GM19328 (cell line): ENCODE measurements around the gene ZNRF2.
"Not testable (repeated sequence)": the region's sequence is repeated elsewhere in the genome, so short reads cannot be mapped to it uniquely, and the experiment has no call there.

Experiments
- ATAC-seq: cut with Tn5 transposase; IDR thresholded peaks from one replicate; pipeline ENCODE4 v1.9.1; 2021; ENCODE audit warnings: mild to moderate bottlenecking, moderate library complexity; ENCODE audit not compliant: unreplicated experiment

ZNRF2 gene

DNA sequence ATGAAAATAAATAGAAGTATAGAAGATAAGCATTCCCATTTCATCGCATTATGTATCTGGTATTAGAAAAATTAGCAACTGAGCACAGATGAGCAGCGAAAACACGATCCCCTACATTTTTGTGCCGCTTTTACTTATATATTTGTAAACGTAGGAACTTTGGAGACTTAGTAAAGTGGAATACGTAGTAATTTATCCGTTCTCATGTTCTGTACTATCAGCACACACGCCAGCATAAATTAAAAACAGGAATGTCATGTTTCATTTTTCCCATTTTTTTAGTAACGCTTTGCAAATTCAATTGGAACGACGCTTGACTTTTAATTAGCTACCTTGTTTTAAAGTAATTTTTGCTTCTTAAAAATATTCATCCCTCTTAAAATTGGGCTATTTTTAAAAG is 2.4 kb downstream of the ZNRF2 start:
- no peak for ATAC-seq

- ATAC-seq: not testable (repeated sequence)
Observed at GRCh38 chr7:30287625-30288024, 3.2 kb downstream of the ZNRF2 start.

DNA sequence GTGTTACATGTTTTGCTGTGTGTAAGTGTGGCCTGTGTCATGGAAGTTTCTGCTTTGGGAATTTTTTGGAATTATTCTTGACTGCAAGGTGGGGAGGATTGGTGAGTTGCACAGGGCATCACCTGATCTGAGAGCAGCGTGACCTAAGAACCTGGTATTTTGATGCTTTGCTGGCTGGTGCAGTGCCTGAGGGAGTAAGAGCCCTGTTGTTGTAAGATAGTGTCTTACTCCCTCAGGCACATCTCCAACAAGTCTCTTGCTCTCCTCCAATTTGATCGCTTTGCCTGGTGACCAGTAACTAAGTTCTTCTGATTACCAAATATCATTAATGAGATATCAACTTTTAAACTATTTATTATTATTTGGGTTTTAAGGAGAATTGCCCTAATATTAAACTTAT is 5.2 kb downstream of the ZNRF2 start:
- not testable (repeated sequence) for ATAC-seq

DNA sequence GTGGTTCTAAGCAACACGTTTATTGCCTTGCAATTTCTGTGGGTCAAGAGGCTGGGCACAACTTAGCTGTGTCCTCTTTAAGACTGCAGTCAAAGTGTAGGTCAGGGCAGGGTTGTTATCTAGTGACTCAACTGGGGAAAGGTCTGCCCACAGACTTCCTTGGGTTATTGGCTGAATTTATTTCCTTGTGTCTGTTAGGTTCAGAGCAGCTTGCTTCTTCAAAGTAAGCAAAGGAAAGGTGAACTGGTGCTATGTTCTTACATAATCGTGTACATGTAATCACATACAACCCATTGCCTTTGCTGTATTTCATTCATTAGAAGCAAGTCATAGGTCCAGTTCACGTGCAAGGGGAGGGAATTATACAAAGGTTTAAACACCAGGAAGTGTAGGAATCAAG is 5.9 kb downstream of the ZNRF2 start:
- not testable (repeated sequence) for ATAC-seq

DNA sequence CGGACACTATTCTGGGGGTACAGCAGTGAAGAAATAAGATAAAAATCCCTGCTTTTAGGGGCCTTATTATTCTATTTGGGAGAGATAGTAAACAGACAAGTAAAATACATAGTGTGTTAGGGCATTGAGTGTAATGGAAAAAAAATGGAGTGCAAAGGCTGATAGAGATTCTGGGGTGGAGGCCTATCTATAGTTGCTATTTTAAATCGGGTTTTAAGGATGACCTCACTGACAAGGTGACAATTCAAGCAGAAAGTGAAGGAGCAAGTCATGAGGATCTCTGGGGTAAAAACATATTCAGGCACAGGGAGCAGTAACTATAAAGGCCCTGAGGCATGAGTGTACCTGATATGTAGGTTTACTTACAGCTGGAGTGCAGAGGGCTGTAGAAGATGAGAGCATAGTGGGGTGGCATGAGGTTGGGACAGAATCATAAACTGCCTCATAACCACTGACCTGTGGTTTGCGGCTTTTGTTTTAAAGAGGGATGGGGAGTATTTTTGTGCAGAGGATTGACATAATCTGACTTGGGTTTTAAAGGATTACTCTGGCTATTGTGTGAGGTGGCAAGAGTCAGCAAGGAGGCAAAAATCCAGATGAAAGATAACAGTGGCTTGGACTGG is 8.1 kb downstream of the ZNRF2 start:
- not testable (repeated sequence) for ATAC-seq

GRCh38 chr7:30296304-30296703 is 11.9 kb downstream of the ZNRF2 start:
- not testable (repeated sequence) for ATAC-seq

DNA sequence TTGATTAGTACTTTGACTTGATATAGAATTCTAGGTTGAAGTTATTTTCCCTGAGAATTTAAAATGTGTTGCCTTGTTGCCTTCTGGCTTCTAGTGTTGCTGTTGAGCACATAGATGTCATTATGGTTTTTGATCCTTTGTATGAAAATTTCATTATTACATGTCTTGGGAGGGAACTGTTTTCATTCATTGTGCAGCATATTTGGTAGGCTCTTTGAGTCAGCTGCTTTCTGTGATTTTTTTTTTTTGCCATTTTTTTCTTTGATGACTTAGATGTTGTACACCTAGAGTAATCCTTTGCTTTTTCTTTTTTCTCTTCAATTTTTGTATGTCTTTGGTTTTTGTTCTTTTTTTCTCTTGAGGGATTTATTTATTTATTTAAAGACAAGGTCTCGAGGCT is 13.1 kb downstream of the ZNRF2 start:
- not testable (repeated sequence) for ATAC-seq

DNA sequence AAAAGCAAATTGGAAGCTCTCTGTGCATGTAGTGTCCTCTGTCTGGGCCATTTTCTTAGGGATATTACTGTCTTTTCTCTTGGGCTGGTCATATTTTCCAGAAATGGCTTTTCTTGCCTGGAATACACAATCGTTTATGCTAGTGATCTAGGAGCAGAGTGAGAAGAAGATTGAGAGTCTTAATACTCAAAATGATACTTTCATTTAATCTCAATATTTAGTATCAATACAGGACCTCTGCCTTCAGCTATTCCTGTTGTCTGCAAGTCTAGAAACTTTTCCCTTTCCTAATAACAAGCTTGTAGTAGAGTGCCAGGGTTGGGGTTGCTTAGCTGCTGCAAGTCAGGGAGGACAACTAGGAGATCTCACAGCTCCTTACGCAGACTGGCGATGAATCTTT is 14.0 kb downstream of the ZNRF2 start:
- not testable (repeated sequence) for ATAC-seq

DNA sequence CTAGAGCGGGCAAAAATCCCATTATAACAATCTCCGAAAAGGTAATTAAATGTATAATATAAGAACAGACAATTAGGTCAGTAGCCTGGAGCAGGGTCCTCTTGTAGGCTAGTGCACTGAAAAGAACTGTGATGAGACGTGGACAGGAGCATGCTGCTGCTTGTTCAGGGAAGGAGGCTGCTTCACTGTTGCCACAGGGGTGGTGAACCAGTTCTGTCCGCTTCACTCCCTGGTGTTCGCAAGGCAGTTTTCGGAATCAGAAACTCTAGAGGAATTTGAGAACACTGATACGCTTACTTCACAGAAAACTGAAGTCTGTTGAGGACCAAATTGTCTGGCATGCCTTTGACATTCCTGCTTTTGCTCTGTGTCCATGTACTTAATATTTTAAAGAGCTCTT is 17.4 kb downstream of the ZNRF2 start:
- ATAC-seq: no peak

DNA sequence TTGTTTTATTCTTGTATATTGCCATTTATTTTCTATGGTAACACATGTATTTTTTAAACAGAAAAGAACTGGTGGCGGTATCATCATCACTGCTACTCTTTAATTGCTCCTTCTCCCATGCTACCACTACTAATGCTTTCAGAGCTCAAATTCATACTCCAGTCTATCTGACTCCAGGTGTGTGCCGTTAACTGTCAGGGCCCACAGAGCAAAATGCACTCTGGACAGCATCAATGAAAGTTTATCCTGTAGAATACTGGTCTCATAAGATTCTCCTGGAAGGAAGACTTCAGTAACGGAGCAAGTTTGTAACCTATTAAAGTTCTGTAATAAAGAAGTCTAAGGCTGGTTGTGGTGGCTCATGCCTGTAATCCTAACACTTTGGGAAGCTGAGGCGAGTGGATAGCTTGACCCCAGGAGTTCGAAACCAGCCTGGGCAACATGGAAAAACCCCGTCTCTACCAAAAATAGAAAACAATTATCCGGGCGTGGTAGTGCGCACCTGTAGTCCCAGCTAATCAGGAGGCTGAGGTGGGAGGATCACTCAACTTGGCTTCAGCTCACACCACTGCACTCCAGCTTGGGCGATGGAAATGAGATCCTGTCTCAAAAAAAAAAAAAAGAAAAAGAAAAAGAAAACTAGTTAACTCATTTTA is 18.4 kb downstream of the ZNRF2 start:
- no peak for ATAC-seq

- peak; percentile 64 for ATAC-seq
Observed at GRCh38 chr7:30303312-30304039, 19.1 kb downstream of the ZNRF2 start.

DNA sequence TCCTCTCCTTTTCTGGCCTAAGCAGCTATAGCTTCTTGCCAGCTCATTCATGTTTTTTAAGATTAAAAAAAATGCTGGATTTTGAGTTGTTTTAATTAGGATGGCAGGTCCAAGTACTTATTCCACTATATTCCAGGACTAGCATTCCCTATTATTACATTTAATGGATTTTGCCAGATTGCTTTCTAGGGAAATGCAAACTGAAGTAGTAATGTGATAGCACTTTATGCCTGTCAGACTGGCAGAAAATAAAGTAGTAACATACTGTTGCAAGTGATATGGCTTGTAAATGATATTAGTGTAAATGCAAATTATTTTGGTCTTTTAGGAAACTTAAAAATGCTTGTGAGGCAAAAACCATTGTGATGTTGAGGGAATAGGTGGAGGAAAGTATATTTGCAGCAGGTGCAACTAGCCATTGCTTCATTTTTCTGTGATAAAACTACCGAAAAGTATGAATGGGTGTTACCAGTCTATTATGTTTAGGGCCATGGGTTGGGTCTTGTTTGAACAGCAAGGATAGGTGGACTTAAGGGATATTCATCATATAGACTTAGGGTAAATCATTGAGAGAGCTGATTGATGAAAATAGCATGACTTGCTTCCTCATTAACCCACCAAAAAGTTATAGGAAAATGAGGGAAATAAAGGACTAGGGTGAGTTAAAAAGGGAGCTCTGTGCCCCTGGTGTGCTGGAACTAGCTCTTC is 19.9 kb downstream of the ZNRF2 start:
- ATAC-seq: no peak

GRCh38 chr7:30306976-30307375 is 22.6 kb downstream of the ZNRF2 start:
- ATAC-seq: no peak

- no peak for ATAC-seq
Observed at GRCh38 chr7:30308389-30308788, 24.0 kb downstream of the ZNRF2 start.

DNA sequence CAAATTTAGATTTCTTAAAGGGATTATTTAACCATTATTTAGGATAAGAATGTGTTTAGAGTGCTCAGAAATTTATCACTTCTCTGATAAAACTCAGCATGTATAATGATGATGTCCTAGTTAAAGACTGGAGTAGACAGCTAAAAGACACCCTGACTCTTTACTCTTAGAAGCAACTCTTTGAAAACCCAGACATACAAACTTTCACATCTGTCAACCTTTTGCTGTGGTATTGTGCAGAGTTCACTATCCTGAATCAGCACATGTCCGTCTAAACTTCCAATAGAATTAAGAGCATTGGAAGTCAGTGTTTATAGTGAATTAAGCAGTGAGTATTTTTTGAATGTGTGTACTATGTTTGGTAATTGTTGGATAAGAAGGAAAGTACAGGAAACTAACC is 24.9 kb downstream of the ZNRF2 start:
- no peak for ATAC-seq

DNA sequence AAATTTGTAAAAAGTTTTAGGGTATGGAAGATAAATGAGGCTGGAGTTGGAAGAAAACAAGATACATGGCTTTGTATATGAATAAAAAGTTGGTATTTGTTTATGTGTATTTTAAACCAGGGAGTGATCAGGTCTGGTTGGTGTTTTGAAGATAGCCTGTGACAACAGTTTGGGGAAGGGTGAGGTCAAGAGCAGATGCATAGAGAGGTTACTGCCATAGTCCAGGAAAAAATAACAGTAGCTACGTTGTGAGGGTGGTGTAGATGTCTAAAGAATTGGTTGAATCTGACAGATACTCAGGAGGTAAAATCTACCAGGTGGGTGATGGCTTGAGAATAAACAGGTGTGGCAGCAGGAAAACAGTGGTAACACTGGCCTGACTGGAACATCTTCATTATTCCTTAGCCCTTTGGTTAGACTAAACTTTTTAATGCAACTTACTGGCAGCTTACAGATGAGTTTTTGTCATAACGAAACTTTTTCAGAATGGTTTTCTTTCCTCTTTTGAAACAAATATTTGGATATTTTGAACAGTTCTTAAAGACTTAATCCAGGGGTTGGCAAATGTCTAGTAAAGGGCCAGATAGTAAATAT is 25.5 kb downstream of the ZNRF2 start:
- ATAC-seq: no peak

DNA sequence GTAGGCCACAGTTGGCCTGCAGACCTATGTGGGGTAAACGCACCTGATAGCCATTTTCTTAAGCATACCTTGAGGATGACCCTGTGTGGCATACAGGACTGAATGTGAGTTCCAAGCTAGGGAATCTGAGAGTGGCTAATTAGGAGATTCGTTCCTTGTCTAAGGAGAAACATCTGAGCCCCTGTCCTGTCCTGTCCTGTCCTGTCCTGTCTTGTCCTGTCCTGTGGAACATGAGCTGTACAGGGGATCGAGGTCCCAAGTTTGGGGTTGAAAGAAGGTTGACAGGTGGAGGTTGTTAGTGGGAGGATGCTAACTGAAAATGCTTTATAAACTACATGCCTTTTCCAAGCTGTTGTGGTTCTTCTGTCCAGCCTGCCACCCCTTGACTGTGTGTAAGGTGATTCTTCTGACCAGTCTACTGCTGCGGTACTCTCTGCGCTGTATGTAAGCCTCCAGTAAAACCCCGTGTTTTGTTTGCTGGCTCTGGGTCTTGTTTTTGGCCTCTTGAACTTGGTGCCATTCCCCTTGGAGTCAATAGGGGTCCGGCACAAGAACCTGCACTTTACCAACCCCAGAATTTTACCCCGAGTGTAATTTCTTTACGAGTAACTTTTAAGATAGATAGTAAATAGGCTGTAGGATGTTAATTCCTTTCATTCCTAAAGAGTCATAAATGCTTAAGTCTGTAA is 26.4 kb downstream of the ZNRF2 start:
- no peak for ATAC-seq

GRCh38 chr7:30312178-30312577 is 27.8 kb downstream of the ZNRF2 start:
- ATAC-seq: no peak

GRCh38 chr7:30313348-30313747 is 29.0 kb downstream of the ZNRF2 start:
- ATAC-seq: no peak

GRCh38 chr7:30313793-30314192 is 29.4 kb downstream of the ZNRF2 start:
- no peak for ATAC-seq

DNA sequence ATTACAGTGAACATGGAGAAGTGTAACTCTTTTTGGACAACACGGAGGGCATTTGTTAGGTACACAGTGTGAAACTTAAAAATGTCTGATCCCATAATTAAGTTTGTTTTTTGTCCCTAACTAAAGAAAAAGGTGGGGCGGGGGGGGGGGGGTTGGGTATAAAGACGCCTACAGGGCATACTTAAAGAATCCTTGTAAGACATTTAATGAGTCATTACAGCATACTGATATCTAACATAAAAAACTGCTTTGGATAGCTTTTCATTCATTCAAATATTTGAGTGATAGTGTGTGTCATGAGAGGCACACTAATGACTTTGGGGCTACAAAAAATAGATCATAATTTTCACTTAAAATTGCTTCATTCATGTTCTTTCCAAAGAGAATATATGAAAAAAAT is 31.2 kb downstream of the ZNRF2 start:
- ATAC-seq: no peak
